Measurements from ENCODE around the gene ATN1. TPM values are rescaled to one million over a fixed set of nuclear protein-coding genes. Genes with fewer than 3 reads are reported as not detected.
A peak's percentile ranks its signal among the peaks of the same experiment; 100 is the strongest.

ATN1 gene
- total RNA-seq, 1 donor from 2014 or later, result 149 TPM

DNA sequence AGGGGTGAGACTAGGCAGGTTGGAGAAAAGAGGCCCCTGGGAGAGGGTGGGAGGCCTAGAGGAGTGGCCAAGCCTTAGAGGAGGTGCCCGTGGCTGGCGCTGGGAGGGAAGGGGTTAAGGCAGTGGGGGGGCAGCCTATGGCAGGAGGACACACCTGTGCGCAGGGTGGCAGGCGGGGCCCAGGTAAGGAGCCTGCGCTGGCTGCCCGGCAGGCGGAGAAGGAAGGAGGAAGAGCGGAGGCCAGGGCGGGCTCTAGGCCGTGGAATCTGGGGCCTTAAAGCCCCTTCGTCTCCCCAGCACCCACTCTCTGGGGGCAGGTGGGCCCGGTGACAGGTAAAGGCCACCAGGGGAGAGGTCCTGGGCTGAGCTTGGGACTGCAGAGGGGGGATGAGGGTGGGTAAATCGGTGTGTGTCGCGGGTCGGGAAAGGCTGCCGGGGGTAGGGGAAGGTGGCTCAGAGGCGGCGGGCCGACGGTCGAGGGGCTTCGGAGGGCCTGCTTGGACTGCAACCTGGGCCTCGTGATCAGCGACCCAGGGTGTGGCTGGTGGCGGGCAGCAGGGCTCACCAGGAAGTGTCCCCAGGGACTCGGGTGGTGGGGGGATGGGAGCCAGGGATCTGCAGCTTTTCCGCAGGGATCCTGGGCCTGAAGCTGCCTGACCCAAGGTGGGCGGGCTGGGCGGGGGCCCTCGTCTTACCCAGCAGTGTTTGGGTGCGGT, 35.4 kb downstream of the ATN1 start:
- ATAC-seq (peak; percentile 80), DNase-seq (peak; percentile 96)
- Histone ChIP-seq H3K27me3 (no peaks in the 10 kb centered on the region), H3K27ac (peak overlapping the region; percentile 94), H3K9me3 (no peaks in the 10 kb centered on the region), H3K4me1 (peaks cover 53% of the 10 kb centered on the region), H3K4me3 (peak overlapping the region; percentile 46), H3K36me3 (peaks cover 31% of the 10 kb centered on the region)
- intact Hi-C loops (cut with DNase I), result loop anchor here (10.0 kb wide), 1 partner anchor 152 kb away; no protein-coding TSS in a partner anchor
- TF ChIP-seq, protein P1, sequence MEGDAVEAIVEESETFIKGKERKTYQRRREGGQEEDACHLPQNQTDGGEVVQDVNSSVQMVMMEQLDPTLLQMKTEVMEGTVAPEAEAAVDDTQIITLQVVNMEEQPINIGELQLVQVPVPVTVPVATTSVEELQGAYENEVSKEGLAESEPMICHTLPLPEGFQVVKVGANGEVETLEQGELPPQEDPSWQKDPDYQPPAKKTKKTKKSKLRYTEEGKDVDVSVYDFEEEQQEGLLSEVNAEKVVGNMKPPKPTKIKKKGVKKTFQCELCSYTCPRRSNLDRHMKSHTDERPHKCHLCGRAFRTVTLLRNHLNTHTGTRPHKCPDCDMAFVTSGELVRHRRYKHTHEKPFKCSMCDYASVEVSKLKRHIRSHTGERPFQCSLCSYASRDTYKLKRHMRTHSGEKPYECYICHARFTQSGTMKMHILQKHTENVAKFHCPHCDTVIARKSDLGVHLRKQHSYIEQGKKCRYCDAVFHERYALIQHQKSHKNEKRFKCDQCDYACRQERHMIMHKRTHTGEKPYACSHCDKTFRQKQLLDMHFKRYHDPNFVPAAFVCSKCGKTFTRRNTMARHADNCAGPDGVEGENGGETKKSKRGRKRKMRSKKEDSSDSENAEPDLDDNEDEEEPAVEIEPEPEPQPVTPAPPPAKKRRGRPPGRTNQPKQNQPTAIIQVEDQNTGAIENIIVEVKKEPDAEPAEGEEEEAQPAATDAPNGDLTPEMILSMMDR (IDR thresholded peaks at IDR 0.05), result no peak

DNA sequence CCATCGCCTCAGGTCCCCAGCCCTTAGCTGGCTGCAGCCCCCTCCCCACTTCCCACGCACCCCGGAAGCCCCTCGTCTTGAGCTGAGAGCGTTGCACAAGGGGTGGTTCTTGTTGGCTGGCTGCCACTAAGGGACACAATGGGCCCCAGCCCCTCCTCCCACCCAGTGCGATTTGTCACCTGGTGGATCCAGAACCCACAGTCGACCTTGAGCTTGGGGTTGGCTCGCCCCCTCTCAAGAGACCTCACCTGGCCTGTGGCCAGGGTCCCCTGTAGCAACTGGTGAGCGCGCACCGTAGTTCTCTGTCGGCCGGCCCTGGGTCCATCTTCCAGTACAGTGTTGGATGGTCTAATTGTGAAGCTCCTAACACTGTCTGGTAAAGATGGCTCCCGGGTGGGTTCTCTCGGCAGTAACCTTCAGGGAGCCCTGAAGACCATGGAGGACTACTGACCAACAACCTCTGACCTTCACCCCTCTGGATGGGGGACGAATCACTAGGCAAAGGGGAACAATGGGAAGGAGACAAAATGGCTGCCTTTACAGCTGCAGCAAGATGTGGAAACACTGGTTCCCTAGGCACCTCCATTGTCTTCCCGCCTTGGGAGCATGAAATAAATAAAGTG, 36.1 kb downstream of the ATN1 start:
- peak; percentile 69 for DNase-seq

DNA sequence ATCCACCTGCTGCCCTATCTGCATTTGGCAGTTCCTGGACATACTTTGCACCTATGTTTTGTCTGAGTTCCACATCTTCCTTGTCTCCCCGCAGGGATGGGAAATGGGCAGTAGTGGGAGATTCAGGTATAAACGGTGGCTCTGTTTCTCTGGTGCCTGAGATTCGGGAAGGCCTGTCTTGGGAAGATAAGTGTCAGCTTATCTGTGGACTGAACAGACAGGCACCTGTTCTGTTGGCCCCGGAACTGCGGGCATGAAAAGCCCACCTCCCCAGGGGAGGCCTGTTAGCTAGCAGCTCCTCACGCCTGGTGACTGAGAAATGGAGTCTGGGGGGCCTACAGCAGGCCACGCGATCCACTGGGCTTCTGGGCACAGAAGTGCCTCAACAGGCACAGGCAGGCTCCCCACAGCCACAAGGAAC, 36.9 kb downstream of the ATN1 start:
- DNase-seq (no peak), ATAC-seq (no peak)
- Histone ChIP-seq H3K4me1 (peaks cover 51% of the 10 kb centered on the region), H3K27me3 (no peaks in the 10 kb centered on the region), H3K4me3 (peak overlapping the region; percentile 46), H3K36me3 (peaks cover 42% of the 10 kb centered on the region), H3K27ac (peak overlapping the region; percentile 67), H3K9me3 (no peaks in the 10 kb centered on the region)
- intact Hi-C loops (cut with DNase I), result loop anchor here (10.0 kb wide), 1 partner anchor 150 kb away; no protein-coding TSS in a partner anchor
- TF ChIP-seq, protein P1 (IDR thresholded peaks at IDR 0.05), result no peak

More for the DNA sequence above, 36.1 kb downstream of the ATN1 start:
- no peak for ATAC-seq
- peaks cover 51% of the 10 kb centered on the region for H3K4me1 ChIP-seq
- H3K4me3 ChIP-seq, result peak overlapping the region; percentile 46
- intact Hi-C loops (cut with DNase I), result loop anchor here (10.0 kb wide), 1 partner anchor 151 kb away; no protein-coding TSS in a partner anchor
- no peaks in the 10 kb centered on the region for H3K27me3 ChIP-seq
- H3K9me3 ChIP-seq, result no peaks in the 10 kb centered on the region
- H3K36me3 ChIP-seq, result peaks cover 38% of the 10 kb centered on the region
- TF ChIP-seq, protein P1 (IDR thresholded peaks at IDR 0.05), result no peak
- peak overlapping the region; percentile 94 for H3K27ac ChIP-seq

DNA sequence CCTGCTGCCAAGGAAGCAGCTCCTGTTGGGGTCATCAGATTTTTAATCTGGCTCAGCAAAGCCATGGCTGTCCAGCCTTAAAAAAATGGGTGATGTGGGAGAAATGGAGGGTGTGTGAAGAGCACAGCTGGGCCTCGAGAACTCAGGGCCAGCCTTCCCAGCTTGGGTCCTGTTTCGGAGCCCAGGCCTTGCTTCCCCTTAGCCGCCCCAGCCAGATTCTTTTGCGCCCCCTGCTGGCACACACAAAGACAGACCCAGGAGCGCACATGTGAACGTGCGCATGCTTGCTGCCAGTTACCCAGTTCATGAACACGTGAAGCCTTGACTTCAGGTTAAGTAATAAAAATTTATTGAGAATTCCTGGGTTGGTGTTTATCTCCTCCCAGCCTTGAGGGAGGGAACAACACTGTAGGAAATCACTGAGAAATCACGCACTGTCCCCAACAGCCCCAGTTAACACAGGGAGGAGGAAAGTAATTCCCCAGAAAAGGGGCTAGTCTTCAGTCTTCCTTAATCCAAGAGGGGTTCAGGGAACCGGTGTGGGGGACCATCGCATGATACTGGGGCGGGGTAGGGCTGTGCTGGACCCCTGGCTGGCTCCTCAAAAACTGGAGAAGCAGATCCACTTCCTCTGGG, 37.4 kb downstream of the ATN1 start:
- intact Hi-C loops (cut with DNase I), result loop anchor here (10.0 kb wide), 1 partner anchor 150 kb away; no protein-coding TSS in a partner anchor
- H3K4me3 ChIP-seq, result peak overlapping the region; percentile 46

DNA sequence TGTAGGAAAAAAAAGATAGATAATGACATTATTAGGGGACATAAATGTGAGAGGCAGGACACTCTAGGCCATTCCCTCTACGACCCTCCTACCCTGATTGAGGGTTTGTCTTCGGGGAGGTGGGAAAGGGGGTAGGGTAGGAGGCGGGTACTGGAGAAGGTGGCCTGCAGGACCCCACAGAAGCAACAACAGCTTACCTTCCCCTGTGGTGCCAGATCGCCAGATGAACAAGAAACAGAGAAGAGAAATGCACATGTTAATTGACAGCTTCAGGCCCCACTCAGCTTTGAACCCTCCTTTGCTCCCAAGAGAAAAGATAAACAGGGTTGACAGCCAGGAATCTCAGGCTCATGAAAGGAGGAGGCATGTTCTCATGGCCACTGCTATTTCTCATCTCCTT, 38.0 kb downstream of the ATN1 start:
- peaks cover 44% of the 10 kb centered on the region for H3K4me1 ChIP-seq
- peaks cover 42% of the 10 kb centered on the region for H3K36me3 ChIP-seq
- H3K27me3 ChIP-seq, result no peaks in the 10 kb centered on the region
- no peak for ATAC-seq
- H3K4me3 ChIP-seq, result no peak overlapping the region
- DNase-seq, result peak; percentile 8
- TF ChIP-seq, protein P1 (IDR thresholded peaks at IDR 0.05), result no peak
- intact Hi-C loops (cut with DNase I), result loop anchor here (10.0 kb wide), 1 partner anchor 149 kb away; no protein-coding TSS in a partner anchor
- H3K9me3 ChIP-seq, result no peaks in the 10 kb centered on the region
- H3K27ac ChIP-seq, result no peak overlapping the region

More for the DNA sequence above, 37.4 kb downstream of the ATN1 start:
- H3K4me1 ChIP-seq, result peaks cover 50% of the 10 kb centered on the region
- TF ChIP-seq, protein P1 (IDR thresholded peaks at IDR 0.05), result peak; percentile 88
- no peaks in the 10 kb centered on the region for H3K27me3 ChIP-seq
- no peaks in the 10 kb centered on the region for H3K9me3 ChIP-seq
- ATAC-seq, result peak; percentile 61
- H3K27ac ChIP-seq, result peak overlapping the region; percentile 67
- DNase-seq, result peak; percentile 91
- H3K36me3 ChIP-seq, result peaks cover 42% of the 10 kb centered on the region
